AG09309 (cell line): ENCODE measurements around the gene ZAP70.
A peak's percentile ranks its signal among the peaks of the same experiment; 100 is the strongest.

Experiments used
- DNase-seq: peaks from one replicate; pipeline ENCODE4 v3.0.0-alpha.2; 2010; ENCODE audit warnings: low read depth
- H3K4me3 ChIP-seq: 2 replicates; pipeline ENCODE4 v1.5.1; 2011; ENCODE audit warnings: mild to moderate bottlenecking, low read depth, low read length, moderate library complexity; ENCODE audit not compliant: control insufficient read depth
- TF ChIP-seq, protein P1 (sequence below): IDR thresholded peaks from 2 replicates; pipeline ENCODE4 v1.5.1; 2011; ENCODE audit warnings: mild to moderate bottlenecking, low read depth, low read length, inconsistent platforms; ENCODE audit not compliant: insufficient read depth, control insufficient read depth; ENCODE audit errors: missing control alignments

The ZAP70 gene

DNA sequence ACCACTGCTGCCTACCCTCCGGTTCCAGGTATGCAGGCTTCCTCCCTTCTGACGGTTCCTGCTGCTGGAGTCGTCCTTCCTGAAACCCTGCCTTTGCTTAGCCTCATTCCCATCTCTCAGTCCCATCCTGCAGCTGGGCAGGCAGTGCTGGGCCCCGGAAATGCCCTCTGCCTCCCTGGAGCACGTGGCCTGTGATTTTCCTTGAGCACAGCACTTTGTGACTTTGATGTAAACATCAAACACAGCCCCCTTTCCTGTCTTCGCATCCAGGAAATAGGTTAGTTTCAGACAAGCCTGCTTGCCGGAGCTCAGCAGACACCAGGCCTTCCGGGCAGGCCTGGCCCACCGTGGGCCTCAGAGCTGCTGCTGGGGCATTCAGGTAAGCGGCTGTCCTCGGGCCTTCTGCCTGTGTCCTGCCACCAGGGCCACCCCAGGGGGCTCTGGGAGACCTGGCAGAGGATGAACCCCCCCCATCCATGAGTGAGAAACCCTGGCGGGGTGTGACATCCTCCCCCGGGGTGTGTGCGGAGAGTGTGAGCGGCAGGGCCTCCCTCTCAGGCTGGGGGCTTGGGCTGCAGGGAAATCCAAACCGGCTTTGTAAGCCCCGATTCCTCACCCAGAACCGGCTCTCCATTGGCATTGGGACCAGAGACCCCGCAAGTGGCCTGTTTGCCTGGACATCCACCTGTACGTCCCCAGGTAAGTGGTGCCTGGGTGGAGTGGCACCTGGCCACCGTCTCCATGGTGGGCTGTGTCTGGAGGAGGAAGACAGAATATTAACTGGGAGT, at the start of gene ZAP70:
ZAP70 (plus strand) TSS at position 281 of the 788 bp plus-strand sequence. CDS start 10,461 bp downstream, outside the sequence.
- TF ChIP-seq, protein P1, sequence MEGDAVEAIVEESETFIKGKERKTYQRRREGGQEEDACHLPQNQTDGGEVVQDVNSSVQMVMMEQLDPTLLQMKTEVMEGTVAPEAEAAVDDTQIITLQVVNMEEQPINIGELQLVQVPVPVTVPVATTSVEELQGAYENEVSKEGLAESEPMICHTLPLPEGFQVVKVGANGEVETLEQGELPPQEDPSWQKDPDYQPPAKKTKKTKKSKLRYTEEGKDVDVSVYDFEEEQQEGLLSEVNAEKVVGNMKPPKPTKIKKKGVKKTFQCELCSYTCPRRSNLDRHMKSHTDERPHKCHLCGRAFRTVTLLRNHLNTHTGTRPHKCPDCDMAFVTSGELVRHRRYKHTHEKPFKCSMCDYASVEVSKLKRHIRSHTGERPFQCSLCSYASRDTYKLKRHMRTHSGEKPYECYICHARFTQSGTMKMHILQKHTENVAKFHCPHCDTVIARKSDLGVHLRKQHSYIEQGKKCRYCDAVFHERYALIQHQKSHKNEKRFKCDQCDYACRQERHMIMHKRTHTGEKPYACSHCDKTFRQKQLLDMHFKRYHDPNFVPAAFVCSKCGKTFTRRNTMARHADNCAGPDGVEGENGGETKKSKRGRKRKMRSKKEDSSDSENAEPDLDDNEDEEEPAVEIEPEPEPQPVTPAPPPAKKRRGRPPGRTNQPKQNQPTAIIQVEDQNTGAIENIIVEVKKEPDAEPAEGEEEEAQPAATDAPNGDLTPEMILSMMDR = no peak
- H3K4me3 ChIP-seq = no peak within 1 kb of the TSS
- no peak for DNase-seq

DNA sequence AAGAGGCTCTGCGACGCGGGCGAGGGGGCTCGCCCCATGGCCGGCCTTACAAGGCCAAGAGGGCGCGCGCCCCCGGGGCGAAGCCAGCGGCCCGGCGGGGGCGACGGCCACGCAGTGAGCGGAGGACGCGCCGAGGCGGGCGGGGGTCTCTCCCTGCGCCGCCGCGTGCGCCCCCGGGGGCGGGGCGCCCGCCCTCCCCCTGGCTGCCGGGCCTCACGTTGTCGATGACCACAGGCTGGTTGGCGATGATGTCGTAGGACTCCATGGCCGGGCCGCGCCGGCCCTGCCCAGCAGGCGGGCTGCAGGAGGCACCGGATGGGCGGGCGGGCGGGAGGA, 49.8 kb upstream of the ZAP70 start:
- H3K4me3 ChIP-seq = peak overlapping the region; percentile 82
- TF ChIP-seq, protein P1 = no peak
- DNase-seq = no peak

DNA sequence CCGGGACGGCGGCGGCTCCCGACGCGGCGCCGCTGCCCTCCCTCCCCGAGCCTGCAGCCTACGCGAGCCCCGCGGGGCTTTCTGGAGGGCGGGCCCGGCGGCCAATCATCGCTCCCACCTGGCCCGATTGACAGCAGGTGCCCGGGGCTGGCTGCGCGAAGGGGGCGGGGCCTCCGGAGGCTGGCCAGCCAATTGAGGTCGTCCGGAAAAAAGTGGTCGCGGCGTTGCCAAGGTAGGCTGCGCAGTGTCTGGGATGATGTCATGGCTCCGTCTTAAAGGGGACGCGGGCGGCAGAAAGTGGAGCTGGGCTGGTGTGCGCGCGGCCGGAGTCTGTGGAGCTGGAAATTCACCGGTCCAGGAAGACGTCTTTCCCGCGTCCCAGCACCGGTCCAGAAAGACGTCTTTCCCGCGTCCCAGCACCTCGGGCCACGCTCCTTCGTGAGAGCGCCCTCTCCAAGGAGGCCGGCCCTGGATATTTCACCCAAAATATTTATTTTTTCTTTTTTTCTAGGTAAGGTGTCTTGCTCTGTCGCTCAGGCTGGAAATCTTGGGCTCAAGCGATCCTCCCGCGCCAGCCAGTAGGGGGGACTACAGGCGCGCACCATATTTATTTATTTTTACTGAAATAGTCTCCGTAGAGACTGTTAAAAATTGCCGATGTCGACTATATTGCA, 49.3 kb upstream of the ZAP70 start, which contains the start of gene ACTR1B:
ACTR1B (minus strand) TSS at position 83 of the 674 bp plus-strand sequence. CDS start 154 bp downstream, outside the sequence.
- DNase-seq = peak; percentile 92
- TF ChIP-seq, protein P1 = peak; percentile 64
- peak within 1 kb of the TSS; percentile 82 for H3K4me3 ChIP-seq

DNA sequence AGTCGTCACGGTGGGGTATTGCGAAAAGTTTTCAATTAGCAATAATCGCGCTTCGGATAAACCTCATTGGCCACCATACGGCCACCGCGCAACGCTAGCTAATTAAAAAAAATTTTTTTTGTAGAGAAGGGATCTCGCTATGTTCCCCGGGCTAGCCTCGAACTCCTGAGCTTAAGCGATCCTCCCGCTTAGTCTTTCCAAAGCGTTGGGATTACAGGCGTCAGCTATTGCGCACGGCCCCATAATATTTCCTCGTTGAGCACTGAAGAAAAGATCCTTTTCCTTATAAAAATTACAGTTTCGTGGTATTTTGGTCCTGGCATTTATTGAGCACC, 48.8 kb upstream of the ZAP70 start:
- H3K4me3 ChIP-seq = peak overlapping the region; percentile 82
- DNase-seq = no peak
- TF ChIP-seq, protein P1 = no peak

DNA sequence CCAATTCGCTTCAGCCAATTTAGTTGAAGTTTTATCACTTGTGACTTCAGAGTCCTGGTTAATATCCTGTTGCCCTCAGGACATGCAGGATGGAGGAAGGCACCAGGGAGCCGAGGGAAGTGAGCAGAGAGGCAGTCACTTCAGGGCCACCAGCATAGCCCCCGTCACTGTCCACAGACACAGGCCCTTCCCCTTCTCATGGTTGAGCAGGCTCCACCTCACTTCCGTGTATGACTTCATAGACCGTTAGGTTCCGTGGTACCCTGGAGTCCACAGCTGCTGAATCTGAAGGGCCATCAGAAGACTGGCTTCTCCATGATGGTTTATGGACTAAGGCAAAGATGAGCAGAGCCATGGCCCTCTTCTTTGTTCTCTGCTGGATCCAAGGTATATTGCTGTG, 43.9 kb upstream of the ZAP70 start, which contains the start of gene C2orf92:
C2orf92 (plus strand) TSS at position 266 of the 400 bp plus-strand sequence; CDS start at position 342, 76 bp downstream.
- H3K4me3 ChIP-seq = no peak within 1 kb of the TSS
- TF ChIP-seq, protein P1 = no peak
- no peak for DNase-seq

DNA sequence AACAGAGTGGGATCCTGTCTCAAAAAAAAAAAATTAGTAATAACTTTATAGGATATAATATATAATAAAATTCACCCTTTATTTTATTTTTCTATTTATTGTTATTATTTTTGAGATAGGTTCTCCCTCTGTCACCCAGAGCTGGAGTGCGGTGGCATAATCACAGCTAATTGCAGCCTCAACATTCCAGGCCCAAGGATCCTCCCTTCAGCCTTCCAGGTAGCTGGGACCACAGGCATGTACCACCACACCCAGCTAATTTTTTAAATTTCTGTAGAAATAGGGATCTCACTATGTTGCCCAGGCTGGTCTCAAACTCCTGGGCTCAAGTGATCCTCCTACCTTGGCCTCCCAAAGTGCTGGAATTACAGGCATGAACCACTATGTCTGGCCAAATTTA, 42.9 kb upstream of the ZAP70 start:
- TF ChIP-seq, protein P1 = no peak
- no peak for DNase-seq
- H3K4me3 ChIP-seq = no peak overlapping the region
